Measurements from ENCODE around the gene STK32B. TPM values are rescaled to one million over a fixed set of nuclear protein-coding genes. Genes with fewer than 3 reads are reported as not detected.

The STK32B gene
- total and polyA plus RNA-seq, 5 donors from 2014 or later = not detected

DNA sequence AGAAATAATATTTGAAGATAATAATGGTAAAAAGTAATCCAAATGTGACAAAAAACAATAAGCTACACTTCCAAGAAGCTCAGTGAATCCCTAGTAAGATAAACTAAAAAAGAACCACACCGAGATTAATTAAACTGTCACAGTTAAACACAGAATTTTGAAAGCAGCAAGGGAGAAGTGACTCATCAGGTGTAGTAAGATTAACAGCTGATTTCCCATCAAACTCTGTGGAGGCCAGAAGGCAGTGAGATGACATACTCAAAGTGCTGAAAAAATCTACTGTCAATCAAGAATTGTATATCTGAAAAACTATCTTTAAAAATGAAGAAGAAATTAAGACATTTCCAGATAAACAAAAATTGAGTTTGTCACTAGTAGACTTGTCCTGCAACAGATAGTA is 35.3 kb downstream of the STK32B start:
- H3K36me3 Mint-ChIP-seq = no peaks in the 10 kb centered on the region

DNA sequence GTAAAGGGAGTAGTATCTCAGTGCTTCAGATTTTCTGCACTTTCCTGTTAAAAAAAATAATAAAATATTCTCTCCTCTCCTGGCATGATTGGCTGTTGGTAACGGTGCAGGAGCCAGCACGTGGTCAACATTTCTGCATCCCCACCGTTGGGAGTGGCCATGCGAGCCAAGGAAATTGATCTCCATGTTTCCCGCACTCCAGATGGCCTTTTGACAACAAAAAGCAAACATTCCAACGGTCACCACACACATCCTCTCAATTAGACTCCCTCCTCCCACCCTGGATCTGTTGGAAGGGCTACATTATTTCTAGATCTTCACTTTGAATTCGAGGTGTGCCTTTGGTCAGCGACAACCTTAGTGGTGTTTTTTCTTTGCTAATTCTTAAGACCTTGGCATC is 45.0 kb downstream of the STK32B start:
- H3K4me3 ChIP-seq (ENCODE audit: low read depth, low read length) = no peak overlapping the region
- Mint-ChIP-seq H3K27ac (no peak overlapping the region), H3K36me3 (no peaks in the 10 kb centered on the region), H3K4me3 (no peak overlapping the region), H3K4me1 (no peaks in the 10 kb centered on the region), H3K9me3 (peaks cover 0 to 6% (median 4%) of the 10 kb centered on the region in 7 donors), H3K27me3 (no peaks in the 10 kb centered on the region)
- H3K27ac ChIP-seq (ENCODE audit: insufficient read depth, low read length, poor library complexity, severe bottlenecking) = no peak overlapping the region
- no peak for DNase-seq
- H3K36me3 ChIP-seq (ENCODE audit: control insufficient read depth, insufficient read depth, low read length) = no peaks in the 10 kb centered on the region
- H3K9me3 ChIP-seq (ENCODE audit: control insufficient read depth in 2 of 2, low read length in 2 of 2) = no peaks in the 10 kb centered on the region
- H3K27me3 ChIP-seq (ENCODE audit: control insufficient read depth, insufficient read depth, low read length) = no peaks in the 10 kb centered on the region
- no peak for ATAC-seq (ENCODE audit: low read depth in 2 of 2)
- H3K4me1 ChIP-seq (ENCODE audit: control insufficient read depth, insufficient read depth, low read length, poor library complexity, severe bottlenecking) = no peaks in the 10 kb centered on the region

More for the DNA sequence above, 35.3 kb downstream of the STK32B start:
- peaks cover 2 to 28% (median 8%) of the 10 kb centered on the region in 7 donors for H3K9me3 Mint-ChIP-seq
- H3K27me3 ChIP-seq (ENCODE audit: control insufficient read depth, insufficient read depth, low read length) = no peaks in the 10 kb centered on the region
- ATAC-seq (ENCODE audit: low read depth in 2 of 2) (no peak), DNase-seq (no peak)
- no peak overlapping the region for H3K27ac Mint-ChIP-seq
- no peak overlapping the region for H3K4me3 ChIP-seq (ENCODE audit: low read depth, low read length)
- no peaks in the 10 kb centered on the region for H3K4me1 ChIP-seq (ENCODE audit: control insufficient read depth, insufficient read depth, low read length, poor library complexity, severe bottlenecking)
- no peaks in the 10 kb centered on the region for H3K4me1 Mint-ChIP-seq
- H3K27ac ChIP-seq (ENCODE audit: insufficient read depth, low read length, poor library complexity, severe bottlenecking) = no peak overlapping the region
- H3K36me3 ChIP-seq (ENCODE audit: control insufficient read depth, insufficient read depth, low read length) = no peaks in the 10 kb centered on the region
- H3K4me3 Mint-ChIP-seq = no peak overlapping the region
- H3K9me3 ChIP-seq (ENCODE audit: control insufficient read depth in 2 of 2, low read length in 2 of 2) = peaks cover 5 to 9% of the 10 kb centered on the region in 2 experiments
- H3K27me3 Mint-ChIP-seq = no peaks in the 10 kb centered on the region

DNA sequence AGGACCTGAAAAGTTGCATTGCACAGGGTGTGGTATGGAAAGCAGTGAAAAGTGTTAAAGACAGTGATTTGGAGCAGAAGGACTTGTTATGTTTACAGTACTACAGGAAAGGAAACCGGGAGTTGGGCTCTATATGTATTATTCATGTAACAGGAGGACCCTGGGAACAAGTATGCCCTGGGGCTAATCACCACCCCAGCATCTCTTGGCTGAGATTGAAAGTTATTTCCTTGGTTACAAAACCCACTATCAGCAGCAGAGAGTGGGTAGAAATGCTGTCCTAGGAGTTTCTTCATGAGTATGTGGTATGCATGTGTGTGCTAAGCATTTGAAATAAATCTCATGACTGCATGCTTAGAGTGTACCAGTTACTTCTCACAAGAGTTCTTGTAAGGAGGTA is 46.9 kb downstream of the STK32B start:
- no peak overlapping the region for H3K27ac ChIP-seq (ENCODE audit: insufficient read depth, low read length, poor library complexity, severe bottlenecking)
- H3K4me1 Mint-ChIP-seq = no peaks in the 10 kb centered on the region
- ATAC-seq (ENCODE audit: low read depth in 2 of 2) (no peak), DNase-seq (no peak)
- no peaks in the 10 kb centered on the region for H3K9me3 ChIP-seq (ENCODE audit: control insufficient read depth in 2 of 2, low read length in 2 of 2)
- no peaks in the 10 kb centered on the region for H3K36me3 Mint-ChIP-seq
- no peak overlapping the region for H3K4me3 Mint-ChIP-seq
- H3K9me3 Mint-ChIP-seq = peaks cover 0 to 8% (median 2%) of the 10 kb centered on the region in 7 donors
- no peaks in the 10 kb centered on the region for H3K36me3 ChIP-seq (ENCODE audit: control insufficient read depth, insufficient read depth, low read length)
- H3K4me3 ChIP-seq (ENCODE audit: low read depth, low read length) = no peak overlapping the region
- H3K27ac Mint-ChIP-seq = no peak overlapping the region
- peaks cover 4% of the 10 kb centered on the region for H3K27me3 Mint-ChIP-seq
- no peaks in the 10 kb centered on the region for H3K27me3 ChIP-seq (ENCODE audit: control insufficient read depth, insufficient read depth, low read length)
- H3K4me1 ChIP-seq (ENCODE audit: control insufficient read depth, insufficient read depth, low read length, poor library complexity, severe bottlenecking) = no peaks in the 10 kb centered on the region

DNA sequence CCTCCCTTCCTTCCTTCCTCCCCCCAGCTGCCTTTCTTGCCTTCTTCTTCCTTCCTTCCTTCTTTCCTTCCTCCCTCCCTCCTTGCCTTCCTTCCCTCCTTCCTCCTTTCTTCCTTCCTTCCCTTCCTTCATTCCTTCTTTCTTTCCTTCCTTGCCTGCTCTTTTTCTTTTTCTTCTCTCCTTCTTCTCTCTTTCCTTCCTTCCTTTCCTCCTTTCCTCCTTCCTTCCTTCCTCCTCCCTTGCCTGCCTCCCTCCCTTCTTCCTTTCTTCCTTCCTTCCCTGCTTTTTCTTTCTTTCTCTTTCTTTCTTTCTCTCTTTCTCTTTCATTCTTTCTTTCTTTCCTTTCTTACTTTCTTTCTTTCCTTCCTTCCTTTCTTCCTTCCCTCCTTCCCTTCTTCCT is 49.1 kb downstream of the STK32B start:
- Histone ChIP-seq H3K27me3 (ENCODE audit: control insufficient read depth, insufficient read depth, low read length) (no peaks in the 10 kb centered on the region), H3K4me3 (ENCODE audit: low read depth, low read length) (no peak overlapping the region), H3K36me3 (ENCODE audit: control insufficient read depth, insufficient read depth, low read length) (no peaks in the 10 kb centered on the region), H3K27ac (ENCODE audit: insufficient read depth, low read length, poor library complexity, severe bottlenecking) (no peak overlapping the region), H3K4me1 (ENCODE audit: control insufficient read depth, insufficient read depth, low read length, poor library complexity, severe bottlenecking) (no peaks in the 10 kb centered on the region), H3K9me3 (ENCODE audit: control insufficient read depth in 2 of 2, low read length in 2 of 2) (no peaks in the 10 kb centered on the region)
- H3K4me3 Mint-ChIP-seq = no peak overlapping the region
- peaks cover 4% of the 10 kb centered on the region for H3K27me3 Mint-ChIP-seq
- H3K9me3 Mint-ChIP-seq = peaks cover 0 to 10% (median 0%) of the 10 kb centered on the region in 7 donors
- DNase-seq (no peak), ATAC-seq (ENCODE audit: low read depth in 2 of 2) (no peak)
- H3K36me3 Mint-ChIP-seq = no peaks in the 10 kb centered on the region
- H3K4me1 Mint-ChIP-seq = no peaks in the 10 kb centered on the region
- H3K27ac Mint-ChIP-seq = no peak overlapping the region

DNA sequence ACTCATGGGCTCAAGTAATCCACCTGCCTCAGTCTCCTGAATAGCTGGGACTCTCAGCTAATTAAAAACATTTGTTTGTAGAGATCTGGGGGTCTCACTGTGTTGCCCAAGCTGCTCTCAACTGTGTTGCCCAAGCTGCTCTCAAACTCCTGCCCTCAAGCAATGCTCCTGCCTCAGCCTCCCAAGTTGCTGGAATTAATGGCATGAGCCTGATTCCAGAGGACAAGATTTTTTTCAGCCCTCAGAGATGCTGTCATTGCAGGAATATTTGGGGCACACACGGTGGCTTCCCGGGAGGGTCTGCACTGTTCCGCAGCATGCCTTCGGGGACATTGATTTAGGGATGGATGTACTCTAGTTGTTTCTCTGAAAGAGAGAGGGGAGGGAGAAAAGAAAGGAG is 49.7 kb downstream of the STK32B start:
- Histone ChIP-seq H3K36me3 (ENCODE audit: control insufficient read depth, insufficient read depth, low read length) (no peaks in the 10 kb centered on the region), H3K4me3 (ENCODE audit: low read depth, low read length) (no peak overlapping the region), H3K9me3 (ENCODE audit: control insufficient read depth in 2 of 2, low read length in 2 of 2) (no peaks in the 10 kb centered on the region), H3K27ac (ENCODE audit: insufficient read depth, low read length, poor library complexity, severe bottlenecking) (no peak overlapping the region), H3K4me1 (ENCODE audit: control insufficient read depth, insufficient read depth, low read length, poor library complexity, severe bottlenecking) (no peaks in the 10 kb centered on the region), H3K27me3 (ENCODE audit: control insufficient read depth, insufficient read depth, low read length) (no peaks in the 10 kb centered on the region)
- H3K4me3 Mint-ChIP-seq = no peak overlapping the region
- peaks cover 0 to 10% (median 0%) of the 10 kb centered on the region in 7 donors for H3K9me3 Mint-ChIP-seq
- no peaks in the 10 kb centered on the region for H3K4me1 Mint-ChIP-seq
- H3K36me3 Mint-ChIP-seq = no peaks in the 10 kb centered on the region
- DNase-seq = no peak
- no peak for ATAC-seq (ENCODE audit: low read depth in 2 of 2)
- H3K27me3 Mint-ChIP-seq = peaks cover 4% of the 10 kb centered on the region
- H3K27ac Mint-ChIP-seq = no peak overlapping the region

DNA sequence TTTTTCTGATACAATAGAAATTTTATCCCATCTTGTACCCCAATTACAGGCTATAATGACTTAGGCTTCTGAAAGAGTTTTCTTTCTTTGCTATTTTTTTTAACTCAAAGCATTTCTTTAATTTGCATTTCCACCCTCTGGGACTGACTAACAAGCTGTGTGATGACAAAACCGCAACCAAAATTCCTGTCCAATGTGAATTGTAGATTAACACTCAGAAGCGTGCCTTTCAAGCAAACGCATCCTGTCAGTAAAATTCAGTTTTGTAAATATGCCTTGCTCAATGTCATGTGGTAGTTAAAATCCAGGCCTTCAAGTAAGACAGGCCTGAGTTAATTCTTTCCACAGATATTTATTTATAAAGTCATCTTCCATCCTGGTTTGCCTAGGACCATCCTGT is 50.3 kb downstream of the STK32B start:
- Mint-ChIP-seq H3K9me3 (peaks cover 0 to 8% (median 0%) of the 10 kb centered on the region in 7 donors), H3K27ac (no peak overlapping the region), H3K36me3 (no peaks in the 10 kb centered on the region), H3K4me1 (no peaks in the 10 kb centered on the region), H3K4me3 (no peak overlapping the region), H3K27me3 (peaks cover 4% of the 10 kb centered on the region)
- Histone ChIP-seq H3K27me3 (ENCODE audit: control insufficient read depth, insufficient read depth, low read length) (no peaks in the 10 kb centered on the region), H3K36me3 (ENCODE audit: control insufficient read depth, insufficient read depth, low read length) (no peaks in the 10 kb centered on the region), H3K4me1 (ENCODE audit: control insufficient read depth, insufficient read depth, low read length, poor library complexity, severe bottlenecking) (no peaks in the 10 kb centered on the region), H3K9me3 (ENCODE audit: control insufficient read depth in 2 of 2, low read length in 2 of 2) (no peaks in the 10 kb centered on the region), H3K27ac (ENCODE audit: insufficient read depth, low read length, poor library complexity, severe bottlenecking) (no peak overlapping the region), H3K4me3 (ENCODE audit: low read depth, low read length) (no peak overlapping the region)
- no peak for DNase-seq
- no peak for ATAC-seq (ENCODE audit: low read depth in 2 of 2)

DNA sequence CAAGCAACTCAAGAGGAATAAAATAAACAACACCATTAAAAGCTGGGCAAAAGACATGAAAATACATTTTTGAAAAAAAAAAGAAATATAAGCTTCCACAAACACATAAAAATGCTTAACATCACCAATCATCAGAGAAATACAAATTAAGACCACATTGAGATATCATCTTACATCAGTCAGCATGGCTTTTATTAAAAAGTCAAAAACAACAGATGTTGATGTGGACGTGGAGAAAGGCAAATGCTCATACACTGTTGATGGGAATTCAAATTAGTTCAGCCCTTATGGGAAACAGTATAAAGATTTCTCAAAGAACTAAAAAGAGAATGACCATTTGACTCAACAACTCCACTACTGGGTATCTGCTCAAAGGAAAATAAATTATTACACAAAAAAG is 59.6 kb downstream of the STK32B start:
- Histone ChIP-seq H3K4me1 (ENCODE audit: control insufficient read depth, insufficient read depth, low read length, poor library complexity, severe bottlenecking) (no peaks in the 10 kb centered on the region), H3K9me3 (ENCODE audit: control insufficient read depth in 2 of 2, low read length in 2 of 2) (no peaks in the 10 kb centered on the region), H3K27me3 (ENCODE audit: control insufficient read depth, insufficient read depth, low read length) (peaks cover 4% of the 10 kb centered on the region), H3K27ac (ENCODE audit: insufficient read depth, low read length, poor library complexity, severe bottlenecking) (no peak overlapping the region), H3K36me3 (ENCODE audit: control insufficient read depth, insufficient read depth, low read length) (no peaks in the 10 kb centered on the region), H3K4me3 (ENCODE audit: low read depth, low read length) (no peak overlapping the region)
- ATAC-seq (ENCODE audit: low read depth in 2 of 2) (no peak), DNase-seq (no peak)
- Mint-ChIP-seq H3K9me3 (peaks cover 0 to 5% (median 0%) of the 10 kb centered on the region in 7 donors), H3K4me1 (no peaks in the 10 kb centered on the region), H3K4me3 (no peak overlapping the region), H3K36me3 (no peaks in the 10 kb centered on the region), H3K27ac (no peak overlapping the region), H3K27me3 (peaks cover 8% of the 10 kb centered on the region)

DNA sequence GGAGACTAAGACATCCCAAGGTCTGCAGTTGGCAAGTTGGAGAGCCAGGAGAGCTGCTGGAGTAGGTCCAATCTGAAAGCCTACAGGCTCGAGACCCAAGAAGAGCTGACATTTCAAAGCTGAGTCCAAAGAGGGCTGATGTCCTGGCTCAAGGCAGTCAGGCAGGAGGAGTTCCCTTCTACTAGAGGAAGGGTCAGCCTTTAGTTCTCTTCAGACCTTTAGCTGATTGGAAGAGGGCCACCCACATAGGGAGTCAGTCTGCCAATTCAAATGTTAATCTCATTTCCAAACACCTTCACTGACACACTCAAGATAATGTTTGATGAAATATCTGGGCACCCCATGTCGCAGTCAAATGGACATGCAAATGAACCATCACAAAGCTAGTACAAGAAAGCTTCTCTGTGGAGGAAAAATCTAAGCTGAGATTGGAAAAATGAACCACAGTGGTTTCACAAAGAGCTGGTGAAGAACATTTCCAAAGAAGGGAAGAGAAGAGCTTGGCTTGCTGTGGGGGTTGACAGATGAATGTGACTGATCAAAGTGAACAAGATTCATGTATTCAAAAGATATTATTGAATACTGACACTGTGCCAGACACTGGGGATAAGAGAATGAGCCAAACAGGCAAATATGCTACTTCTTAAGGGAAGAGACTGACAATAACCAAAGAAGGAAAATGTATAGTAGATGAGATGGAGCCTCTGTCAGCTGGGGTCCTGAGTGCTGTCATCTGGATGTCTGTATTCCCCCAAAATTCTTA is 61.2 kb downstream of the STK32B start:
- DNase-seq (no peak), ATAC-seq (ENCODE audit: low read depth in 2 of 2) (no peak)
- H3K9me3 Mint-ChIP-seq = peaks cover 0 to 5% (median 0%) of the 10 kb centered on the region in 7 donors
- H3K27me3 Mint-ChIP-seq = peaks cover 8% of the 10 kb centered on the region
- no peak overlapping the region for H3K4me3 Mint-ChIP-seq
- peaks cover 4% of the 10 kb centered on the region for H3K27me3 ChIP-seq (ENCODE audit: control insufficient read depth, insufficient read depth, low read length)
- no peaks in the 10 kb centered on the region for H3K36me3 Mint-ChIP-seq
- H3K27ac Mint-ChIP-seq = no peak overlapping the region
- no peaks in the 10 kb centered on the region for H3K36me3 ChIP-seq (ENCODE audit: control insufficient read depth, insufficient read depth, low read length)
- H3K4me1 Mint-ChIP-seq = no peaks in the 10 kb centered on the region
- no peak overlapping the region for H3K4me3 ChIP-seq (ENCODE audit: low read depth, low read length)
- no peaks in the 10 kb centered on the region for H3K9me3 ChIP-seq (ENCODE audit: control insufficient read depth in 2 of 2, low read length in 2 of 2)
- no peak overlapping the region for H3K27ac ChIP-seq (ENCODE audit: insufficient read depth, low read length, poor library complexity, severe bottlenecking)
- H3K4me1 ChIP-seq (ENCODE audit: control insufficient read depth, insufficient read depth, low read length, poor library complexity, severe bottlenecking) = no peaks in the 10 kb centered on the region

Measured in CD4-positive, CD25-positive, alpha-beta regulatory T cell (primary cell).